GDM1 (cell line): Measurements from ENCODE around the gene OR7C2.
"Not testable (repeated sequence)": the region's sequence is repeated elsewhere in the genome, so short reads cannot be mapped to it uniquely, and the experiment has no call there.

Experiments
- DNase-seq: peaks from one replicate; lab custom pipeline; 2025; lab: John Stamatoyannopoulos, UW

OR7C2 gene

DNA sequence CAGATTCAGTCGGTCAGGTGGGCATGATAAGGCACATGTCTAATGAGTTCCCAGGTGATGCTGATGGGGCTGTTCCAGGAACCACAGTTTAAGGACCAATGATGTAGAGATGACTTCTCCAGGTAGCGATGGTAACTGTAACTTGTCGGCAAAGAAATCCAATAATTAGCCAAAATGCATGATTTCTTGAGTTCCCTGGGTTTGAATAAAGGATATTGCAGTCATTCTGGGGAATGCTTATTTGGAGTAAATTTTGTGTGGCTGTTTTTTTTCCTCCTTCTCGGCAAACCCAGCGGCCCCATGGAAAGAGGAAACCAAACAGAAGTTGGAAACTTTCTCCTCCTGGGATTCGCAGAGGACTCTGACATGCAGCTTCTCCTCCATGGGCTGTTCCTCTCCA lies at the start of gene OR7C2:
Gene OR7C2 (plus strand): TSS at position 301 of the 400 bp plus-strand sequence. CDS start 0 bp downstream, at position 301.
- no peak for DNase-seq

DNA sequence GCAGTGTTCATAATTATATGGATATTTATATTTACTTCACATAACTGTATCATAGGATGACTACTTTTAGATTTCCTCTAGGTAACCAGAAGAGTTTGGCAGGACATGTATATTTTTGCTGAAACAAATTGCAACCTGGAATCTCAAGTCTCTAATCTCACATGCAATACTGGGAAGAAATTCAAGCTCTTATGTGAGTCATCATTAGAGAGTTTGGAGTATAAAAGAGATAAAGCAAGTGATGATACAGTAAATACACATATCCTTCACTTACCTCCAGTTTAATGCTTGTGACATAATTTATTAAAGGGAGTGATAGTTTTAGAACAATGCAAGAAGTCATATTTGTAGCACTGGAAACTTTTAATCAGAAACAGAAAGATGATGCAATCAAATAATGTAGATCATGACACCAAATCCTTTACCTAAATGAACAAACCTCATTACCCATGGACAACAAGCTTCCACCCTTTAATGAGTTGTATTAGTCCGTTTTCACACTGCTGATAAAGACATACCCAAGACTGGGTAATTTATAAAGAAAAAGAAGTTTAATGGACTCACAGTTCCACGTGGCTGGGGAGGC lies 39.5 kb upstream of the OR7C2 start:
- DNase-seq: no peak

DNA sequence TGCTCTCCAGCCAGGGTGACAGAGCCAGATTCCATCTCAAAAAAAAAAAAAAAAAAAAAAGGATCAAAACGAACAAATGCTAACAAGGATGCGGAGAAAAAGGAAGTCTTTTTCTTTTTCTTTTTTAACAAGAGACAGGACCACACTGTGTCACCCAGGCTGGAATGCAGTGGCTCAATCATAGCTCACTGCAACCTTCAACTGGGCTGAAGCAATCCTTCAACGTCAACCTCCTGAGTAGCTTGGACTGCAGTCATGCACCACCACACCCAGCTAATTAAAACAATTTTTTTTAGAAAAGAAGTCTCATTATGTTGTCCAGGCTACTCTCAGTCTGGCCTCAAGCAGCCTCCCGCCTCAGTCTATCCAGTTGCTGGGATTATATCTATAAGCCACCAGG lies 34.6 kb upstream of the OR7C2 start:
- DNase-seq: no peak

DNA sequence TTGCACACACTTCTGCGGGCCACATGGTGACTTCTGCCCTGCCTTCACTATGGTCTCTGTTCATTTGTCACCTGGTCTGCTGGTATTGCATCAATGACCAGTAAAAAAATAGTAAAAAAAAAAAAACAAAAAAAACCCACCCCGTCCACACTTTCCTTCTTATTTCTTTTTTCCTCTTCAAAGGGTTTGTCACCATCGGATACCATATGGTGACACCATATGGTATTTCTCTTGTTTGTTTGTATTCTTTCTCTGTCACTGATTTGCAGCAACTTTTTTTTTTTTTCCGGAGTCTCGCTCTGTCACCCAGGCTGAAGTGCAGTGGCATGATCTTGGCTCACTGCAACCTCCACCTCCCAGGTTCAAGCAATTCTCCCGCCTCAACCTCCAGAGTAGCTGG lies 26.2 kb upstream of the OR7C2 start:
- DNase-seq: no peak

DNA sequence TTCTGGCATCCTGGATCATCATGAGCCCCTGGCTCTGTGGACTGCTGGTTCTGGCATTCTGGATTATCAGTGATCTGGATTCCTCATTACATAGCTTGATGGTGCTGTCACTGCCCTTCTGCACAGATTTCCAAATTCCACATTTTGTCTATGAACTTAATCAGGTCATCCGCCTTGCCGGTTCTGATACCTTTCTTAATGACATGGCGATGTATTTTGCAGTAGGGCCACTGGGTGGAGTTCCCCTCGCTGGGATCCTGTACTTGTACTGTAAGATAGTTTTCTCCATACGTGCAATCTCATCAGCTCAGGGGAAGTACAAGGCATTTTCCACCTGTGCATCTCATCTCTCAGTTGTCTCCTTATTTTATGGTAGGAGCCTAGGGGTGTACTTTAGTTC lies 24.4 kb upstream of the OR7C2 start:
- DNase-seq: no peak

DNA sequence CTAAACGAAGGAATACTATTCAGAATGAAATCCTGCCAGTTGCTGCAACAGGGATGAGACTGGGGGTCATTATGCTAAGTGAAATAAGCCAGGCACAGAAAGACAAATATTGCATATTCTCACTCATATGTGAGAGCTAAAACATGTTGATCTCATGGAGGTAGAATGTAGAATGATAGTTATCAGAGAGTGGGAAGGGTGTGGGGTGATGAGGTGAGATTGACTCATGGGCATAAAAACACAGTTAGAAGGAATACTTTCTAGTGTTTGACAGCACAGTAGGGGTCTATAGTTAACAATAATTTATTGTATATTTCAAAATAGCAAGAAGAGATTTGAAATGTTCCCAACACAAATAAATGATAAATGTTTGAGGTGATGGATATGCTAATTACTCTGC lies 7.8 kb upstream of the OR7C2 start:
- DNase-seq: no peak

DNA sequence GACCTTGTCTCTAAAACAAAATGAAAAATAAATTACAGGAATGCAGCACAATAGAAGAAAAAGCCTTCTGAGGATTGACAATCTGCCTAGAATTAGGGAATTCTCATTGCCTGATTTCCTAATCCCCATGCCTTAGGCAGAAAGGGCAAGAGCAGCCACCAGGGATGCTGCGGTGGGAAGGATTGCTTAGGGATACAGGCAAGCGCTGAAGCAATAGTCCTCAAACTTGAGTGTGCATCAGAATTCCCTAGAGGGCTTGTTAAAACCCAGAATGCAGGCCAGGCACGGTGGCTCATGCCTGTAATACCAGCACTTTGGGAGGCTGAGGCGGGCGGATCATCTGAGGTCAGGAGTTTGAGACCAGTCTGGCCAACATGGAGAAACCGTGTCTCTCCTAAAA lies 1.0 kb upstream of the OR7C2 start:
- DNase-seq: no peak

DNA sequence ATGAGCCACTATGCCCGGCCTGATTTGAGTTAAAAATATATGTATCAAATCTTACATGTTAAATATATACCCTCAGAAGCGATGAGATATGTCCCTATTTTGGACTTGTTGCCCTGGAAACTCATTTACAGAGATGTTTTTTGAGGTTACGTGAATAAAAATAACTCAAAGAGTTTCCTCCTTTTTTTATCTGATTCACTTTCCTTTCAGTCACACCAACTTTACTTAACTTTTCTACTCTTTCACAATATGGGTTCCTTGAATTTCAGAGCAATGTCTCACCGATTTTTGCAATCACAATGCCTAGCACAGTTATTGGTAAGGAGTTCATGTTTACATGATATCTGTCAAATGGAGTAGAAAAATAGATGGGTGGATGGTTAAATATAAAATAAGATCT lies 2.3 kb downstream of the OR7C2 start:
- DNase-seq: no peak

DNA sequence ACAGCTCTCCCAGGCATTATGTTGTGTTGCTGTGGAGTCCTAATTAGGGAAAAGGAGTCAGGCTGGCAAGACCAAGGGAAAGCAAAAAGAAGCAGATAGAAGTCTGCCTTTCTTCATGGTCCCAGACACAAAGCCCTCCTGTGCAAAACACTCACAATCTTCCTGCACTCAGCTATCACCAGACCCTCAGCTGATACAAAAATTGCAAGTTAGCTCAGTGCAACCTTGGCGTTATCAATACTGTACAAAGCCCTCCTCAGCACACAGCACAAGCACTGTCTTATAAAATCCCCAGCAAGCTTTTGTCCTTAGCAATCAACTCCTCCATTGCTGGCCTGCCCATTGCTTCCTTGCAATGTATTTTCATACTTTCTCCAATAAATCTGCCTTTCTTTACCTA lies 3.2 kb downstream of the OR7C2 start:
- no peak for DNase-seq

DNA sequence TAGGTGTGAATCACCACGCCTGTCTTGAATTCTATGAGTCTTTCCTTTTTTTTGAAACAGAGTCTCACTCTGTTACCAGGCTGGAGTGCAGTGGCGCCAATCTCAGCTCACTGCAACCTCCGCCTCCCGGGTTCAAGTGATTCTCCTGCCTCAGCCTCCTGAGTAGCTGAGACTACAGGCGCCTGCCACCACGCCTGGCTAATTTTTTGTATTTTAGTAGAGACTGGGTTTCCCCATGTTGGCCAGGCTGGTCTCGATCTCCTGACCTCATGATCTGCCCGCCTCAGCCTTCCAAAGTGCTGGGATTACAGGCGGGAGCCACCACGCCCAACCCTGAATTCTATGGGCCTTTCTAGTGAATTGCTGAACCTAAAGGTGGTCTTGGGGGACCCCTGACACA lies 8.1 kb downstream of the OR7C2 start:
- DNase-seq: not testable (repeated sequence)

DNA sequence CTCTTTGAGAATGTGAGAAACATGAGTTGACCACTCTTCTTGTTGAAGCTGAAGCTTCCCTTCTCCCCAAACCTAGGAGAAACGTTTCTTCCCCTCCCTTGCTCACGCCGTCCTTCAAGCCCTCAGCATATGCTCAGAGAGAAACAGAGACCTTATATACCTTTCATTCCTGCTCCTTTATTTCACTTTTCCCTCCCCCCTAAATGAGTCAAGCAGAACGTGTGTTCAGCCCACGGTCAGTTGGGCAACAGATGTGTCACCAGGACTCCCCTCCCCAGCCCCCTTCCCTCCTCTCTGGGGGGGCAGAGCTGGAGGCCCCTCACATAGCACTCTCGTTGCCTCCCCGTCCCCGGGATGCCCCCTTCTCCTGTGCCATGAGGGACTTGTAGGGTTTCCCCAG lies 8.6 kb downstream of the OR7C2 start:
- DNase-seq: no peak

DNA sequence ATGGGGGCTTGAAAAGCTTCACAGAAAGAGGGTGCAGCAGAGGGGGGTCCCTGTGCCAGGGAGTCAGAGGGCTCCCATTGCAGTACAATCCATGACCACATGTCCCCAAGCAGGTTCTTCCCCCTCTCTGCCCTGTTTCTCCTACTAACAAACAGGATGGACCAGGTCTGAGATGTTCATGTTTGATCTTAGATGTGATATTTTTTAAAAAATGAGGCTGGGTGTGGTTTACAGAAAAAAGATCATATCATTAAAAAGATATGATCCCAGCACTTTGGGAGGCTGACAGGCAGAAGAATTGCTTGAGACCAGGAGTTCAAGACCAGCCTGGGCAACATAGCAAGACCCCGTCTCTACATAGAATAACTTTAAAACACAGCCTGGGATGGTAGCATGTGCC lies 9.1 kb downstream of the OR7C2 start:
- no peak for DNase-seq

DNA sequence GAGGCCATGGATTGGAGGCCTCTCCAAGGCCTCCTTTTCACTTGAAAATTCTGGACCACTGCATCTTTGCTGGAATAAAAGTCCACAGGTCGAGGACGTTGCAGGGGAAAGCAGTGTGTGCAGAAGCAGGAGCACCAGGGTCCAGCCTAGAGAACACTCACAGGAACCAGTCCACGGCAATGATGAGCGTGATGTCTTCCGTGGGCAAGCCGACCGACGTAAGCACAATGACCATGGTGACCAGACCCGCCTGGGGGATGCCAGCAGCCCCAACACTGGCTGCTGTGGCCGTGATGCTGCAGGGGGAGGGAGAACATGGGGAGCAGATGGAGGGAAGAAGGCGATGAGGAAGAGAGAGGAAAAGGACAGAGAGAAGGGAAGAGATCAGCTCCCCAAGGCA lies 11.5 kb downstream of the OR7C2 start:
- no peak for DNase-seq

DNA sequence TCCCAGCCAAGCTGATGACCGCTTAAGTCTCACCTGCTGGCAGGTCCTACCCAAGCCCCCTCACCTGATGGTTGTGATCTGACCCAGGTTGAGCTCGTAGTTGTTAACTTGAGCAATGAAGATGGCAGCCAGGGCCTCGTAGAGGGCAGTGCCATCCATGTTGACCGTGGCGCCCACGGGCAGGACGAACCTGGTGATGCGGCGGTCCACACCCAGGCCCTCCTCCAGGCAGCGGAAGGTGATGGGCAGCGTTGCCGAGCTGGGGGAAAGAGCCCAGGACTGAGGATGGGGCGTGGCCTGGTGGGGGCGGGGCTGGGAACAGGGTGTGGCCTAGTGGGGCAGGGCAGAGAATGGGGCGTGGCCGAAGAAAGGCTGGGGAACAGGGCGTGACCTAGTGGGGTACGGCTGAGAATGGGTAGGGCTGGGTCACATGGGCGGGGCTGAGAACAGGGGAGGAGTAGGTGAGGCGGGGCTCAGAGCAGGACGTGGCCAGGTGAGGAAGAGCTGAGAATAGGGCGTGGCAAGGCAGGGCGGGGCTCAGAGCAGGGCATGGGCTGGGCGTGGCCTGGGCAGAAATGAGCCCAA lies 12.9 kb downstream of the OR7C2 start:
- no peak for DNase-seq

DNA sequence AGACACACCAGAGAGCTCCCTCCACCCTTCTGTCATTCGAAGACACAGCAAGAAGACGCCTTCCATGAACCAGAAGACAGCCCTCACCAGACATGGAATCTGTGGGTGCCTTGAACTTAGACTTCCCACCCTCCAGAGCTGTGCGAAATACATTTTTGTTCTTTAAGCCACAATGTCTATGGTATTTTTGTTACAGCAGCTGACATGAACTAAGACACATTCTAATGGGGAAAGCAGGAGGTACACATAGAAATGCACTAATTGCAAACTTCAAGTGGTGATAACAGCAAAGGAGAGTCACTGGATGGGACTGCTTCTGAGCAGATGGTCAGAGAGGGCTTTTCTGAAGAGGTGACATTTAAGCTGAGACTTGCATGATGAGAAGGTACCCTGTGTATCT lies 16.2 kb downstream of the OR7C2 start:
- no peak for DNase-seq

DNA sequence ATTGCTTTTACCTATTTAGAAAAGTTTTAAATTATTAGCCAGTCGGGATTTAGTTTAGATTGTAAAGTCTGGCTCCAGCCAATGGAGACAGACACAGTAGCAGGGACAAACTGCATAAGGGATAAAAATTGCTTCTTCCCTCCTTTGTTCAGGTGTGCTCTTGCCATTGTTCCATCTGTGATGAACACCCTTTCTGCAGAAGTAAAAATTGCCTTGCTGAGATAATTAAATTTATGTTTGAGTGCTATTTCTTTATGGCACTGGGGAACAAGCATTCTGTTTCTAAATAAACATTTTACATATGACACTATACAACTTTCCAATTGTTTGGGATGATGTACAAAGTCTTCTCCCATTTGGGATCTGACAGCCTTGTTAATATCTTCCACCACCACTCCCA lies 18.0 kb downstream of the OR7C2 start:
- DNase-seq: no peak

DNA sequence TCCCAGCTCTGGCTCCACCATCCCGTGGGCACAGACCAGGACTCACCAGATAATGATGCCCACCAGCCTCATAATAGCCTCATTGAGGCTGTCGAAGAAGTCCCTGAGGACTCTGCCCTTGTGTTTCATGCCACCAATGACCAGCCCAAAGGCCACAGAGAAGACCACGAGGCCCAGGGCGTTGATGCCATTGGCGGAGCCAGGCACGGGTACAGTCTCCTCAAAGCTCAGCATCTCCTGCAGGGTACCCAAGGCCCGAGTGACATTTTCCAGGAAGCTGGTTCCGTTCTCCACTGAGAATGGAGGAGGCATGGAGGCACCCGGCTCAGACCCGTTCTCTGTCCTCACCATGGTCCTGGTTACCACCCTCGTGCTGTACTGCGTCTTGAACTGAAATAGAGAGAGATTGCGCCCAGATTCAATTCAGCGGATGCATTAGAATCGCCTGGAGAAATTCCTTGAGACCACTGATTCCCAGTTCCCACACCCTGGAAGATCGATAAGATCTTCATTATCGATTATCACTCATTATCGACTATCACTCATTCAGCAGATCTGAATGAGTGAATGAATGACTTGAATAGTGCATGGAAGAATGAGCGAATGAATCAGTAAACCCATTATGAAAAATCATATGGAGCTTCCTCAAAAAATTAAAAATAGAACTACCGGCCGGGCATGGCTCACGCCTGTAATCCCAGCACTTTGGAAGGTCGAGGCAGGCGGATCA lies 20.8 kb downstream of the OR7C2 start:
- no peak for DNase-seq

DNA sequence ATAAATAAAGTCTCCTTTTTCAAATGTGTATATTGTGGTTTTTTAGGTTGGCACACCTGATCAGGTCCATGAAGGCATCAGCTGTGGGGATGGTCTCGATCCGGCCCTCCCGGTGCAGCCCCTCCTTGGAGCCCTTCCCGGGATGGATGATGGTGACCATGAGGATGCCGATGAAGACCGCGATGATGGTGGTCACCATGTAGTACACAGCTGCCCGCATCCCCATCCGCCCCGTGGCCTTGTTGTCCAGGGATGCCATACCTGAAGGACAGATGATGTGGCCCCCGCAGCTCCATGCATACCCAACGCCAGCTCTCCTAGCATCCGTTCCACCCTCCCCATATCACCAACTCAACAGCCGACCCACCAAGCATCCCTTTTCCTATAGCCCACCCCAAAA lies 27.0 kb downstream of the OR7C2 start:
- DNase-seq: no peak

DNA sequence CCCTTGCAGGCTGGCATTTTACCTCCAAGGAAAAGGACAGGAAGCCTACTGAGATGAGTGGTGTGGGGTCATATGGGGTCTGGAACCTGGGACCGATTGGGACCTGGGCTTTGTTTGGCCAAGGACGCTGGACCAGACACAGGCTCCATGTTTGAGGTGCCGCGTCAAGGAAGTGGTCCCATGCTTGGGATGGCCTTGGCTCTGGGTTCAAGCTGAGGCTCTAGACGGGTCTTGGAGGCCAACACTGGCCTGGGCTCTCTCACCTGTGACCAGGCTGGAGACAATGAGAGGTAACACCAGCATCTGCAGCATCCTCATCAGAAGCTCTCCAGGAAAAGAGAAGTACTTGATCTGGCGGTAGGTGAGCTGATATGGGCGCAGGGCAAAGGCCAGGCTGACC lies 30.2 kb downstream of the OR7C2 start:
- DNase-seq: no peak

DNA sequence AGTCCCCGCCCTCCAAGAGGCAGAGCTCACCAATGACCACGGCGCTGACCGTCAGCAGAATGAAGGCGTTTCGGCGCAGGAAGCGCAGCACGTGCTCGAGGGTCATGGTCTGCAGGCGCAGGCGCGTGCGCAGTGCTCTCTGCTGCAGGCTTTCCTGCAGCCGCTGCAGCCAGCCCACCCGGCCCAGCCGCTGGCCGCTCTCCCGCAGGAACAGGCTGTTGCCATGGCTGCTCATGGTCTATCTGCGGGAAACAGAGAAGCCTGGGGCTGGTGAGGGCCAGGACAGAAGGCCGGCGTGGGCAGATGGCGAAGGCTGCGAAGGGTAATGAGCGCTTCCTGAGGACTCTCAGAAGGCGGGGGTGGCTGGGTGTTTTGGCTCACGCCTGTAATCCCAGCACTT lies 31.4 kb downstream of the OR7C2 start:
- no peak for DNase-seq

DNA sequence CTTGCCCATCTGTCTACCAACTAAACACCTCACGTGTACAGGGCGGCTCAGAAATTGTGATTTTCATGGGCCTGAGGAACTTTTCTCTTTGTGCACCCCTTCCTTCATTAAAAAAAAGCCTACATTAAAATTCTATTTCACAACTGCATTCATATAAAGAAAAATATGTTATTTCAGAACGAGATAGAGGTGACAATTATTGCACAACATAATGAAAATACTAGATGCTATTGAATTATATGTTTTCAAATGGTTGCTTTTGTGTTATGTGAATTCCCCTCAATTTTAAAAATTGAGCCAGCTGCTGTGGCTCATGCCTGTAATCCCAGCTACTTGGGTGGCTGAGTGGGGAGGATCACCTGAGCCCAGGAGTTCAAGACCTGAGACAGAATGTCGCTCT lies 33.2 kb downstream of the OR7C2 start:
- no peak for DNase-seq

DNA sequence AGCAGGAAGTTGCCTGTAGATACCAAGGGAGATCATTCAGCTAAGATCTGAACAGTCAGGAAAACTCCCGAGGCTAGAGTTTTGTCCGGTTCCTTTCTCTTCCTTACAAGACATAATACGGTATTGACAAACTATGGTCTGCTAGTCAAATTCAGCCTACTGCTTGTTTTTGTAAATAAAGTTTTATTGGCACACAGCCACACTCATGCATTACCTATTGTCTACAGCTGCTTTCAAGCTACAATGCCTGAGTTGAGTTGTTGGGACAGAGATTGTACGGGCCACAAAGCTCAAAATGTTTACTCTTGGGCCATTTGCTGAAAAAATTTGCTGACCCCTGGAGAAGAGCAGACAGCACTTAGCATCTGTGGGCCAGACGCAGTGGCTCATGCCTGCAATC lies 35.8 kb downstream of the OR7C2 start:
- no peak for DNase-seq

DNA sequence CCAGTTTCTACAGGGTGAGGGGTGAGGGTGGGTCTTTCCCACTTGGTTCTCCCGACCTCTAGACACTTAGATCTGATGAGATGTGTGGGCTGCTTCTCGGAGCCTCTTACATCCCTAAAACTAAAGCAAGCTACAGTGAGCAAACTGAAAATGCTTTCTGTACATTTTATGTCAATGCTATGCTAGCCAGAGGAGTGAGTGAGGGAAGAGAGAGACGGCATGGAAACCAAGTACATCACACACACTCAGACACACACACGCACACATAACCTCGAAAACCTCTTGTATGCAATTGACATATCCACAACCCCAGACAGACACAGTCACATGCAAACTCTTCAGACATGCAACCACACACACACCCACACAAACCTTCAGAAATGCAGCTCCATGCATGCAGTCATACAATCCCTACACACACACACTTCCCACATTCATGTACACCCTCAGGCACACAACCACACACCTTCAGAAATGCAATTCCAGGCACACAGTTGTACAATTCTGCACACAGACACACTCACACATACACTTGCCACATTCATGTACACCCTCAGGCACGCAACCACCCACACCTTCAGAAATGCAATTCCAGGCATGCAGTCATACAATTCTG lies 37.0 kb downstream of the OR7C2 start:
- DNase-seq: no peak
